HepG2 (cell line): ENCODE measurements around the gene ZNF587B. TPM values are rescaled to one million over a fixed set of nuclear protein-coding genes. Genes with fewer than 3 reads are reported as not detected.

ENCODE experiments used
- CEBPZ ChIP-seq: IDR thresholded peaks from 2 replicates; pipeline ENCODE4 v1.6.1; 2012; ENCODE audit warnings: low read length, improper control_type of control experiment
- EED ChIP-seq: sonication (generic); formaldehyde crosslinking; IDR thresholded peaks from 2 replicates; pipeline ENCODE4 v1.5.0; 2020; ENCODE audit warnings: mild to moderate bottlenecking, missing genetic modification reagents
- HBP1 ChIP-seq: IDR thresholded peaks from 2 replicates; pipeline ENCODE4 v1.6.1; 2016; ENCODE audit warnings: low read depth, control low read depth
- IKZF5 ChIP-seq: IDR thresholded peaks from 2 replicates; pipeline ENCODE4 v1.6.1; 2018; ENCODE audit warnings: missing genetic modification reagents, mild to moderate bottlenecking, missing compliant biosample characterization
- JDP2 ChIP-seq: sonication (generic); formaldehyde crosslinking; IDR thresholded peaks from 2 replicates; pipeline ENCODE4 v1.8.1; 2022; ENCODE audit warnings: missing genetic modification reagents, borderline replicate concordance
- MYNN ChIP-seq: sonication (generic); formaldehyde crosslinking; IDR thresholded peaks from 2 replicates; pipeline ENCODE4 v1.4.0; 2020; ENCODE audit warnings: mild to moderate bottlenecking, low read depth, missing genetic modification reagents
- PAXIP1 ChIP-seq: sonication (generic); formaldehyde crosslinking; conservative IDR thresholded peaks from 2 replicates; pipeline ENCODE4 v1.4.0; 2020; ENCODE audit warnings: mild to moderate bottlenecking, missing genetic modification reagents, moderate library complexity
- PHF8 ChIP-seq: sonication (generic); formaldehyde crosslinking; IDR thresholded peaks from 2 replicates; pipeline ENCODE4 v1.5.0; 2020; ENCODE audit warnings: missing genetic modification reagents
- POLR2A ChIP-seq, 2 experiments: IDR thresholded peaks; 2 replicates each; pipeline ENCODE4 v1.6.1; 2011; ENCODE audit warnings: low read depth in 2 of 2, low read length in 2 of 2, mild to moderate bottlenecking in 1 of 2, moderate library complexity in 1 of 2; ENCODE audit not compliant: insufficient read depth in 1 of 2
- RAD21 ChIP-seq: fragments of 450-650 bp; formaldehyde crosslinking; IDR thresholded peaks from 2 replicates; pipeline ENCODE4 v1.5.0; 2020; ENCODE audit warnings: mild to moderate bottlenecking
- TBL1XR1 ChIP-seq: fragments of 150-350 bp; IDR thresholded peaks from 2 replicates; pipeline ENCODE4 v1.6.1; 2014; ENCODE audit warnings: borderline replicate concordance, low read length; ENCODE audit not compliant: partially characterized antibody
- ZFP36L1 ChIP-seq: sonication (generic); formaldehyde crosslinking; IDR thresholded peaks from 2 replicates; pipeline ENCODE4 v1.8.0; 2022; ENCODE audit warnings: mild to moderate bottlenecking, missing genetic modification reagents, moderate library complexity
- ZNF263 ChIP-seq: sonication (generic); formaldehyde crosslinking; IDR thresholded peaks from 2 replicates; pipeline ENCODE4 v1.4.0; 2020; ENCODE audit warnings: missing genetic modification reagents
- ZNF30 ChIP-seq: sonication (generic); formaldehyde crosslinking; IDR thresholded peaks from 2 replicates; pipeline ENCODE4 v1.5.0; 2020; ENCODE audit warnings: mild to moderate bottlenecking, missing genetic modification reagents
- ZNF597 ChIP-seq: sonication (generic); formaldehyde crosslinking; IDR thresholded peaks from 2 replicates; pipeline ENCODE4 v1.5.0; 2020; ENCODE audit warnings: missing genetic modification reagents
- ZNF652 ChIP-seq: IDR thresholded peaks from 2 replicates; pipeline ENCODE4 v1.6.1; 2016; ENCODE audit warnings: low read depth, borderline replicate concordance
- polyA plus RNA-seq, 8 experiments: library from polyadenylated mRNA; depleted of rRNA in 3 of 8; stranded (reverse) in 7 of 8; unstranded in 1 of 8; fragments of >200 nt; fragmentation: Illumina TruSeq in 4 of 8; extraction: Trizol in 4 of 8; gene quantifications; 2 replicates each; pipeline versions ENCODE4 v1.2.1 to v1.2.3, GENCODE V29; 2011 to 2016; ENCODE audit warnings: low read depth in 4 of 8, missing spikeins in 1 of 8, mixed read lengths in 1 of 8; ENCODE audit not compliant: insufficient read depth in 1 of 8
- total RNA-seq, 5 experiments: library from RNA; depleted of rRNA; stranded (reverse); fragments of >200 nt; fragmentation: Illumina TruSeq; extraction: Trizol; gene quantifications; 2 replicates each; pipeline ENCODE4 v1.2.3, GENCODE V29; 2016; ENCODE audit warnings: low read depth in 1 of 5

Gene ZNF587B
- total and polyA plus RNA-seq, 2 of the 13 experiments (the other 11 are each of a cell fraction or from before 2014, with no cell fraction given): 5.2 to 29.9 TPM

GRCh38 chr19:57814505-57815246, 15.4 kb upstream of the ZNF587B start, which contains the start of gene ZNF552 (continued):
- TF ChIP-seq PAXIP1 (peak; percentile 6; the same call in 1 of the 2 replicates), HBP1 (CRISPR knock-in tag) (peak; percentile 53; the same call in 1 of the 2 replicates), ZNF597 (no peak), ZFP36L1 (CRISPR knock-in tag) (0 out of 2 replicates have a peak, but pooled peaks have one; percentile 64), ZNF652 (CRISPR knock-in tag) (no peak), JDP2 (CRISPR knock-in tag) (no peak), TBL1XR1 (peak; percentile 29), PHF8 (CRISPR knock-in tag) (peak; percentile 74; the same call in 1 of the 2 replicates), CEBPZ (no peak), MYNN (CRISPR knock-in tag) (0 out of 2 replicates have a peak, but pooled peaks have one; percentile 26), POLR2A (IDR thresholded peaks at IDR 0.05; ENCODE audit: insufficient read depth in 1 of 2, low read depth in 2 of 2, low read length in 2 of 2) (peak; percentile 96 to 97), EED (CRISPR knock-in tag) (no peak), RAD21 (CRISPR knock-in tag) (0 out of 2 replicates have a peak, but pooled peaks have one; percentile 11), IKZF5 (peak; percentile 76), ZNF30 (CRISPR knock-in tag) (no peak), ZNF263 (CRISPR knock-in tag) (no peak; the same call in 1 of the 2 replicates)
